Measurements from ENCODE around the gene SLC4A5. TPM values are rescaled to one million over a fixed set of nuclear protein-coding genes. Genes with fewer than 3 reads are reported as not detected.

The SLC4A5 gene
- total and polyA plus RNA-seq, 4 donors: 0.85 to 9.6 (median 3.9) TPM

GRCh38 chr2:74221604-74222299 lies 121.5 kb downstream of the SLC4A5 start:
- no peaks in the 10 kb centered on the region for H3K27me3 ChIP-seq (ENCODE audit: control insufficient read depth in 3 of 3, insufficient read depth in 3 of 3, low read length in 2 of 3)
- no peak overlapping the region for H3K4me3 ChIP-seq
- no peak for ATAC-seq (ENCODE audit: insufficient read depth, low FRiP score)
- no peak for TF ChIP-seq CTCF (IDR thresholded peaks at IDR 0.05; ENCODE audit: control extremely low read depth, extremely low read depth)
- DNase-seq: no peak
- H3K27ac ChIP-seq (ENCODE audit: low read depth in 1 of 2, low read length in 1 of 2): no peak overlapping the region
- H3K36me3 ChIP-seq (ENCODE audit: control insufficient read depth in 4 of 4, insufficient read depth in 4 of 4, low read length in 4 of 4): peaks cover 0 to 7% (median 4%) of the 10 kb centered on the region in 4 donors
- peaks cover 0 to 3% (median 0%) of the 10 kb centered on the region in 5 donors for H3K4me1 ChIP-seq (ENCODE audit: control insufficient read depth in 5 of 5, insufficient read depth in 5 of 5, low read length in 5 of 5)
- 95 to 96% methylated on average over 6 of the region's 6 CpGs for WGBS, 2 donors
- no peak overlapping the region for H3K9ac ChIP-seq (ENCODE audit: insufficient read depth in 1 of 2, low read length in 2 of 2)
- H3K9me3 ChIP-seq (ENCODE audit: control insufficient read depth in 4 of 4, insufficient read depth in 3 of 4, low read length in 3 of 4): no peaks in the 10 kb centered on the region

- DNase-seq: no peak
- WGBS, 2 donors: 95 to 97% methylated on average over 6 of the region's 6 CpGs
- H3K27ac ChIP-seq (ENCODE audit: low read depth in 1 of 2, low read length in 1 of 2): no peak overlapping the region
- H3K4me1 ChIP-seq (ENCODE audit: control insufficient read depth in 5 of 5, insufficient read depth in 5 of 5, low read length in 5 of 5): peaks cover 0 to 2% (median 0%) of the 10 kb centered on the region in 5 donors
- no peak for ATAC-seq (ENCODE audit: insufficient read depth, low FRiP score)
- H3K4me3 ChIP-seq: no peak overlapping the region
- no peak overlapping the region for H3K9ac ChIP-seq (ENCODE audit: insufficient read depth in 1 of 2, low read length in 2 of 2)
- H3K27me3 ChIP-seq (ENCODE audit: control insufficient read depth in 3 of 3, insufficient read depth in 3 of 3, low read length in 2 of 3): no peaks in the 10 kb centered on the region
- no peak for TF ChIP-seq CTCF (IDR thresholded peaks at IDR 0.05; ENCODE audit: control extremely low read depth, extremely low read depth)
- no peaks in the 10 kb centered on the region for H3K9me3 ChIP-seq (ENCODE audit: control insufficient read depth in 4 of 4, insufficient read depth in 3 of 4, low read length in 3 of 4)
- H3K36me3 ChIP-seq (ENCODE audit: control insufficient read depth in 4 of 4, insufficient read depth in 4 of 4, low read length in 4 of 4): peaks cover 0 to 12% (median 5%) of the 10 kb centered on the region in 4 donors
Observed at GRCh38 chr2:74221091-74221490, 122.1 kb downstream of the SLC4A5 start.

- no peak overlapping the region for H3K27ac ChIP-seq (ENCODE audit: low read depth in 1 of 2, low read length in 1 of 2)
- peaks cover 0 to 15% (median 6%) of the 10 kb centered on the region in 4 donors for H3K36me3 ChIP-seq (ENCODE audit: control insufficient read depth in 4 of 4, insufficient read depth in 4 of 4, low read length in 4 of 4)
- H3K9ac ChIP-seq (ENCODE audit: insufficient read depth in 1 of 2, low read length in 2 of 2): no peak overlapping the region
- TF ChIP-seq CTCF (IDR thresholded peaks at IDR 0.05; ENCODE audit: control extremely low read depth, extremely low read depth): no peak
- WGBS, 2 donors: 91 to 98% methylated on average over 5 of the region's 5 CpGs
- no peaks in the 10 kb centered on the region for H3K9me3 ChIP-seq (ENCODE audit: control insufficient read depth in 4 of 4, insufficient read depth in 3 of 4, low read length in 3 of 4)
- no peak overlapping the region for H3K4me3 ChIP-seq
- ATAC-seq (ENCODE audit: insufficient read depth, low FRiP score) (no peak), DNase-seq (no peak)
- no peaks in the 10 kb centered on the region for H3K27me3 ChIP-seq (ENCODE audit: control insufficient read depth in 3 of 3, insufficient read depth in 3 of 3, low read length in 2 of 3)
- no peaks in the 10 kb centered on the region for H3K4me1 ChIP-seq (ENCODE audit: control insufficient read depth in 5 of 5, insufficient read depth in 5 of 5, low read length in 5 of 5)
Observed at GRCh38 chr2:74219846-74220486, 123.2 kb downstream of the SLC4A5 start.

Measured in lung (tissue), 12 donors.